Stimulated activated CD8-positive, alpha-beta memory T cell treated with anti-CD3 and anti-CD28 coated beads, Interleukin-7, amount 100 ng/mL, for 48 hours (primary cell): ENCODE measurements around the gene LRP3.
"Not testable (repeated sequence)": the region's sequence is repeated elsewhere in the genome, so short reads cannot be mapped to it uniquely, and the experiment has no call there.

Experiments
- DNase-seq, 2 donors: peaks; one replicate each; pipeline ENCODE4 v3.0.0-alpha.2; 2020; ENCODE audit warnings: low read depth in 1 of 2; ENCODE audit errors: extremely low read depth in 1 of 2

Gene LRP3

GRCh38 chr19:33175886-33176669 is 18.1 kb upstream of the LRP3 start:
- no peak for DNase-seq

- peak; percentile 97 to 99 for DNase-seq
Measured at GRCh38 chr19:33176670-33177416, 17.3 kb upstream of the LRP3 start.

- no peak for DNase-seq
Measured at GRCh38 chr19:33177417-33177979, 16.6 kb upstream of the LRP3 start.

GRCh38 chr19:33186431-33187182 is 7.5 kb upstream of the LRP3 start:
- no peak for DNase-seq

- no peak for DNase-seq
Measured at GRCh38 chr19:33187183-33187540, 7.0 kb upstream of the LRP3 start.

GRCh38 chr19:33189453-33189852 is 4.7 kb upstream of the LRP3 start:
- DNase-seq = no peak

GRCh38 chr19:33191092-33191491 is 3.0 kb upstream of the LRP3 start:
- not testable (repeated sequence) for DNase-seq

- DNase-seq = no peak
Measured at GRCh38 chr19:33191501-33191900, 2.6 kb upstream of the LRP3 start.

GRCh38 chr19:33192010-33192409 is 2.1 kb upstream of the LRP3 start:
- DNase-seq = no peak

- DNase-seq = no peak
Measured at GRCh38 chr19:33193269-33193864, 763 bp upstream of the LRP3 start.

GRCh38 chr19:33194532-33194885 is 379 bp downstream of the LRP3 start:
- DNase-seq = no peak

- no peak for DNase-seq
Measured at GRCh38 chr19:33194886-33195644, 935 bp downstream of the LRP3 start.

- DNase-seq = no peak
Measured at GRCh38 chr19:33195645-33196347, 1.7 kb downstream of the LRP3 start.

GRCh38 chr19:33196446-33197193 is 2.5 kb downstream of the LRP3 start:
- DNase-seq = no peak

- DNase-seq = no peak
Measured at GRCh38 chr19:33197591-33198000, 3.5 kb downstream of the LRP3 start.

- no peak for DNase-seq
Measured at GRCh38 chr19:33198169-33198568, 4.0 kb downstream of the LRP3 start.

- DNase-seq = no peak
Measured at GRCh38 chr19:33199441-33200265, 5.5 kb downstream of the LRP3 start.

- no peak for DNase-seq
Measured at GRCh38 chr19:33201473-33201872, 7.3 kb downstream of the LRP3 start.
